ENCODE data around the gene BNIP5. TPM values are rescaled to one million over a fixed set of nuclear protein-coding genes. Genes with fewer than 3 reads are reported as not detected.

The BNIP5 gene
- total RNA-seq, 1 donor from 2014 or later: not detected

GRCh38 chr6:36290668-36291620 lies 45.7 kb downstream of the BNIP5 start:
- DNase-seq: no peak

DNA sequence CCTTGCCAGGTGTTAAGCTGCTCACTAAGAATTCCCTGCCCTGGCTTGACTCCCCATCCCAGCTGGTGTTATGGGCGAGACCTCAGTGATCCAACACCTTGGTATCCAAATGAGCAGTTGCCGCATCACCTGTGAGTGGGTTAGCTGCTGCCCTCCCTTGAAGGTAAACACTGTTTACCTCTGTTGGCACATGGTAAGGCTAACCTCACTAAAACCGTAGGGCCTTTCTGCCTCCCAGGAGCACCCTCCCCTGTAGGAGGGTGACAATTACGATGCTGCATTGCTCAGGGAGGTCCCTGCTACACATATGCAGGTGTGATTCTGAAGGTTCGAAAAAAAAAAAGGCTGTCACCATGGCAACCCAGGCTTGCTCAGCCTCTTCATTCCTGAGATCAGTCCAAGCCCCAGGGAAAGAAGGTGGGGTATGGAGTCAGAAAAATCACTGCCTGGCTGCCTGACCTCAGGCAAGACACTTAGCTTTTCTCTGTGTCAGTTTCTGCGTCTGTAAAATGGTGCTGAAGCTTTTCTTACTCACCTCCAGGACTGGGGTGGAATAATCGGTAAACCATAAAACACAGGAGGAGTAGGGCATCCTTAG lies 47.3 kb downstream of the BNIP5 start:
- DNase-seq: no peak

- DNase-seq: no peak
Observed at GRCh38 chr6:36286858-36287257, 49.8 kb downstream of the BNIP5 start.

DNA sequence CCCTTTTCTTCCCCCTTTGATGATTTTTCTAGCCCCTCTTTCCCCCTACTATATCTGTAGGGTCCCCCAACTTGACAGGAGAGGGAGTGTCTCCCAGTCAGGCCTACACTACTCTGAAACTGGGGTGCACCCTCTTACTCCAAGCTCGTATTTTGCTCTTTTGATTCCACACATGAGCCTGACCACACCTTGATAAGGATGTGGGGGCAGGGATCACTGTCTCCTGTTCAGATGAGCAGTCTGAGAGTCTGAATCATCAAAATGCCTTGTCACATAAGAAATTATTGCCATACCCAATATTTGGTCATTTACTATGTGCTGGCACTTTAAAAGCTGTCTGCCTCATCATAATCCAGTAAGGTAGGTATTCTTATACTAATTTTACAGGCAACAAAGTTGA lies 50.9 kb downstream of the BNIP5 start:
- DNase-seq: no peak

DNA sequence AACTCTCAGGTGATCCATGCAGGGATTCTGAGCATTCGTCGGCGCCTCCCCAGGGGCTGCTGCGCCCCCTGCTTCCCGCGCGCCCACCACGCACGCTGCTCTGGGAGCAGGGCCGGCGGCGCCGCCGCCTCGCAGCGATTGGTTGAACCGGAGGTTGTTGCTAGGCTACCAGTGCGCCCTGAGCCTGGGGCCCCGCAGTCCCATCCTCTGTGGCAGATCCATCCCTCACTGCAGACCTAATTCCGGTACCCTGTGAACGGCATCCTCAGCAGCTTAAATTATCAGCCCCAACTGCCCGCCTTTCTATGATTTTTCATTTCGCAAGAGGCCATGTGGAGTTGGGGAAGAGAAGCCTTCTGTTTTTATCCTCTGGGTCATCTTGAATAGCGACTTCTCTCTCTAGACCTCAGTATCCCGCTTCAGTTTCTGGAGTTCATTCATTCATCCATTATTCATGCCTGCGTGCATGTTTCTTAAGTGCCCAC lies 51.5 kb downstream of the BNIP5 start:
- DNase-seq: peak; percentile 48

DNA sequence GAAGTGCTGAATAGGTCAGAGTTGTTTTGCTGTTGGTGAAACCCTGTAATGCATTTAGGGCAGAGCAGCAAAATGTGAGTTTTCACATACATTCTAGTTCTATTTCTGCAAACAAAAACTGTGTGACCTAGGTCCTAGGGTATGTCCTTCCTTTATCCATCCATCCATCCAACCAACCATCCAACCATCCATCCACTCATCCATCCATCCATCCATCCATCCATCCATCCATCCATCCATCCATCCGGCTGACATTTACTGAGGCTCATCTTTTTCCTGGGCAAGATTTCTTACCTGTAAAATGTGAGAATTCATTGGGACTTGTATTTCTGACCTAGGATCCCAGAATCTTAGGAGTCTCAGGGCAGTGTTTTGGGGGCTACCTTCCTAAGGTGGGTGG lies 52.3 kb downstream of the BNIP5 start:
- DNase-seq: no peak

DNA sequence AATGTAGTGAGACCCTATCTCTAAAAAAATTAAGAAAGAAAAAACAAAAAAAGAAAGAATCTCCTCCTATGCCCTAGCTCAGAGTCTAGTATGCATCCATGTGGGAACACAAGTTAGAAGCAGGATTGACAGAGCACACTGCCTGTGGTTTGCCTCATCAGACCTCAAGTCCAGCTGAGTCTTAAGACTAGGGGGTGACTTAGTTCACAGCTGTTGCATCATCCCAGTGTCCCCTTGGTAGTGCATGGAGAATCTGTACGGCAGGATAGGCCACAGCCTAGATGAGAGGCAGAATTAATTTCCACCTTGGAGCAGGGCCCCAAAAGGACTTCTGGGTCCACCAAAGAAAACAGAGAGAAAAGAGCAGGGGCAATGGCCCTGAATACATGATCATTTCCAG lies 53.1 kb downstream of the BNIP5 start:
- DNase-seq: no peak

DNA sequence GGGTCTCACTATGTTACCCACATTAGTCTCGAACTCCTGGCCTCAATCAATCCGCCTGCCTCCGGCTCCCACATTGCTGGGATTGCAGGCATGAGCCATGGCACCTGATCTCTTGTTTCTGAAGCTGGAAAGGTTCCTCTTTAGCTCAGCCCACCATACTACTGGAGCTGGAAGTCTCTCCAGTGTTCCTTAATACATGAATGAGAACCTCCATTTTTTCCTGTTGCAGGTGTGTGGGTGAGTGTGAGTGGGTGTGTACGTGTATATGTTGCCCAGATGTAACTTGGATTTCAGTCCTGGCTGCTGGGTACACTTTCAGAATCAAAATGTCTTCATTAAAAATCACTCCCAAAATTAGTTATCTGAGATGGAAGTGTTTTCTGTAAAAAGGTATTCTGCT lies 55.7 kb downstream of the BNIP5 start:
- DNase-seq: no peak

- DNase-seq: no peak
Observed at GRCh38 chr6:36280467-36280866, 56.2 kb downstream of the BNIP5 start.

- no peak for DNase-seq
Observed at GRCh38 chr6:36277946-36278470, 58.7 kb downstream of the BNIP5 start.

DNA sequence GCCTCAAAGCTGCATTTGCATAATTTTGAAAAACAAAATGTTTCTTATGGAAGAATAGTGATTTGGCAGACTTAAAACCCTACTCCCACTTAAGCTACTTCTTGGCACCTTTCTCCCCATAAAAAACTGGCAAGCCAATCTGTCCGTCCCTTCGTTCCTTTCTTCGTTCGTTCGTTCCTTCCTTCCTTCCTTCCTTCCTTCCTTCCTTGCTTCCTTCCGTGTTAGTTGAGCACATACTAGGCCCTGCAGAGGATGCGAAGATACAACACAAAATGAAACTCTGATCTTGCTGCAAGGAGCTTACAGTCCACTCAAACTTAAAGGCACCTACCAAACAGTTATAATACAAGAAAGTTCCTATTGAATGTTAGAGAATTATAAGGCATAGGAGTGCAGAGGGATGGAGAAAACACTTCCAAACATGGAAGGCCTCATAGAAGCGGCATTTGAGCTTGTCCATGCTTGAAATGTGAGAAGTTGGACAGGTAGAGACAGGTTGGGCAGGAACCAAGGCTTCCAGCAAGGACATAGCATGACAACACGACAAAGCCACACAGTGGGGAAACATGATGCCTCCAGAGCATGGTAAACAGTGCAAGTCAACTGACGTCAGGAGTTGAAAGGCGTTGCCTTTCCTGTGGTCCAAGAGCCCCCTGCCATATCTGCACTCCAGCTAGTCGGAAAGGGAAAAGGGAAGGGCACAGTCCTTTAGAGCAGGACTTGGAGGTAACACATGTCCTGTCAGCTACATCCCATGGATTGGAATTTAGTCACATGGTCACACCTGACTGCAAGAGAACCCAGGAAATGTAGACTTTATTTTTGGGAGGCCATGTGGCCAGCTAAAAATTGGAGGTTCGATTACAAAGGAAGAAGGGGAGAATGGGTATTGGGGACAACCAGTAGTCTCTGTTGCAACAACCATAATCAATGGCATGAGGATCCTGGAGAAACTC lies 59.8 kb downstream of the BNIP5 start:
- no peak for DNase-seq

DNA sequence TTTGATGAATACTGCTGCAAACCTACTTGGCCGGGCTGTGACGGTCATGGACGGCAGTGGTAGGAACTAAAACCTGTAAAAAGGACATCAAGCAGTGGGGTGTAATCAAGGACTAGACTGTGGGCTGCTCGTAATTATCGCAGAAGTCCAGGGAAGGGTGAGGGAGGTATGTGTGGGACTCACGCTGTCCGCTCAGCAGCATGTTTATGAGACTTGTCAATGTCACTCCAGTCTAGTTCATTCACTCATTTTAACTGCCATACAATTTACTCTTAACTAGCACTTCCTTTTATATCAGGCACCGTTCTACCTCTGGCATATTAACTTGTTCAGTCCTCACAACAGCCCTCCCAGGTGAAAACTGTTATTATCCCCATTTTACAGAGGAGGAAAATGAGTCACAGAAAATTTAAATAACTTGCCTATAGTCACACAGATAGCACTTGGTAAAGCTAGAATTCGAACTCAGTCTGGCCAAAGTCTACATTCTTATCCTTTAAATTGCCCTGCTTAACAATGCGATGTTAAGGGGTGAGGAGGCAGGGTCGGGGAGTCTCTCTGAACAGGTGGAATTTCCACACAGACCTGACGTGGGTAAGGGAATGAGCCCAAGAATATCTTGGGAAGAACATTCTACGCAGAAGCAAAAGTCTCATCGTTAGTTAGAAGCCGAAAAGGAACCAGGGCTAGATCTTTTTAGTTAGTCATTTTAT lies 62.7 kb downstream of the BNIP5 start:
- DNase-seq: no peak

GRCh38 chr6:36273067-36273466 lies 63.6 kb downstream of the BNIP5 start:
- no peak for DNase-seq

DNA sequence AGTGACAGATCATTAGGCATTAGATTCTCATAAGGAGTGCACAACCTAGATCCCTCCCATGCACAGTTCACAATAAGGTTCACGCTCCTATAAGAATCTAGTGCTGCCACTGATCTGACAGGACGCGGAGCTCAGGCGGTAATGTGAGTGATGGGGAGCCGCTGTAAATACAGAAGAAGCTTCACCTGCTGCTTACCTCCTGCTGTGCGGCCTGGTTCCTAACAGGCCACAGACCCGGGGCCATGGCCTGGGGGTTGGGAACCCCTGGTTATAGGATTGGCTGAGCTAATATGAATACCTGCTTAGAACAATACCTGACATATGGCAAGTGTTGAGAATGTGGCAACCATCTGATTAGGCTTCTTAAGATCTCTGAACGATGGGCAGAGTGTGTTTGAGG lies 64.5 kb downstream of the BNIP5 start:
- DNase-seq: no peak

DNA sequence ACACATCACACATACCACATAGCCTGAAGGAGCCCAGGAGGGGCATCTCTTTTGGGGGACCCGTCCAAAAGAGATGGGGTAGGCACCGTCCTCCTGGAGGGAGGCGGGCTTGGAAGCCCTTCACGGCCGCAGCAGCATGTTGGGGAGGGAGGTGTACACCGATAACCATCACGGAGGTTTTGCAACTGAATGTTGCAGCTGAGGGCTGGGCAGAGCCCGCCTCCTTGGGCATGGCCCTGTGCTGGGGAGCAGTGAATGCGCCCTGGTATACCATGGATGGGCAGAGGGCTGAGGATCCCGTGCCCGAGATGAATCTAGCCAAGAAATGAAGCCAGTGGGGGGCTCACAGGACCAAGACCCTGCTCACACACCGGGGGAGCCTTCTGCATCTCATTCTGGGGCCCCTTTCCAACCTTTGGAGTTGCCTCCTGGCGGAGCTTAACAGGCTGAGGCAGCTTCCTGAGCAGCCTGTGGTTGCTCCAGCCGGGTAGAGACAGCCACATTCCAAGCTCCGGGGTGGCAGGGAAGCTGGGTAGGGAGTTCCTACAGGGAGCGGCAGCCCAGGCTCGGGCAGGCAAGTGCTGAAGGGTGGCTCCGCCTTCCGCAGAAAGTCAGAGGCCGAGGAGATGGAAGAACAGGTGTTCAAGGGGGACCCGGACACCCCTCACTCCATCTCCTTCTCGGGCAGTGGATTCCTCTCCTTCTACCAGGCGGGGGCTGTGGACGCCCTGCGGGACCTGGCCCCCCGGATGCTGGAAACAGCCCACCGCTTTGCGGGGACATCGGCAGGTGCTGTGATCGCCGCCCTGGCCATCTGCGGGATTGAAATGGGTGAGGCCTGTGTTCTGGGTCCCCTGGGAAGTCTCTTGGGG lies 66.6 kb downstream of the BNIP5 start, which contains the start of gene PNPLA1:
TSS of gene PNPLA1 (plus strand) at position 227 of the 872 bp plus-strand sequence. CDS start at position 627, 400 bp downstream.
- no peak for DNase-seq

- DNase-seq: peak; percentile 71
Observed at GRCh38 chr6:36268478-36269275, 68.0 kb downstream of the BNIP5 start.

DNA sequence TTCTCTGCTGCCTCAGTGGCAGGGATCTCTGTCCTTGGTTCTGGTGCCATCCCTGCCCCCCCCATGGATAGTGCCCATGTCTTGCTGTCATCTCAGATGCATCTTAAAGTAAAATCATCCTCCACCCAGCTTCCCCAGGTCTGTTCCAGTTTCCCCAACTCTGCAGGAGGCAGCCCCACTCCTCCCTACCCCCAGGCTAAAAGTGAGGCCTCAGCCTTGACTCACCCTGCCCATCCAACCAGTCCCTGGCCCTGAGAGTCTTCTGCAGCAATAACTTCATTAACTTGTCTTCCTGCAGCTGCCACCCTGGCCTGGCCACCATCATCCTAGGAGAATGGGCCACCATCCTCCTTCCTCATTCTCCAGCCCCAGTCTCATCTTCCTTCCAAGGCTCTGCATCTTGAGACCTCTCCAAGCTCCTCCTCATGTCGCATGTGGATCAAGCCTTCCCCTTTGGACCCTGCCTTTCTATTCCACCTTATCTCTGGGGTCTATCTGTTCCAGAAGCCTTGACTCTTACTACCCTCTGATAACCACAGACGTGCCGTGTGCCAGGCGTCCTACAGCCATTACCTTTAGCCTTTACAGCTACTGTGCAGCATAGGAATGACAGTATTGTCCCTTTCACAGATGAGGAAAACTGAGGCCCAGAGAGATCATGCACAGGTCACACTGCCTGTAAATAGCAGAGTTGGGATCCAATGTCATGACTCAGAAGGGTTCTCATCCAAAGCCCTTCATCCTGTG lies 68.8 kb downstream of the BNIP5 start:
- DNase-seq: no peak

- no peak for DNase-seq
Observed at GRCh38 chr6:36266913-36267644, 69.6 kb downstream of the BNIP5 start.

Measured in occipital lobe (tissue), 2 donors.